ENCODE results near the gene FAM53A.
"Not testable (repeated sequence)": the region's sequence is repeated elsewhere in the genome, so short reads cannot be mapped to it uniquely, and the experiment has no call there.

Gene FAM53A

DNA sequence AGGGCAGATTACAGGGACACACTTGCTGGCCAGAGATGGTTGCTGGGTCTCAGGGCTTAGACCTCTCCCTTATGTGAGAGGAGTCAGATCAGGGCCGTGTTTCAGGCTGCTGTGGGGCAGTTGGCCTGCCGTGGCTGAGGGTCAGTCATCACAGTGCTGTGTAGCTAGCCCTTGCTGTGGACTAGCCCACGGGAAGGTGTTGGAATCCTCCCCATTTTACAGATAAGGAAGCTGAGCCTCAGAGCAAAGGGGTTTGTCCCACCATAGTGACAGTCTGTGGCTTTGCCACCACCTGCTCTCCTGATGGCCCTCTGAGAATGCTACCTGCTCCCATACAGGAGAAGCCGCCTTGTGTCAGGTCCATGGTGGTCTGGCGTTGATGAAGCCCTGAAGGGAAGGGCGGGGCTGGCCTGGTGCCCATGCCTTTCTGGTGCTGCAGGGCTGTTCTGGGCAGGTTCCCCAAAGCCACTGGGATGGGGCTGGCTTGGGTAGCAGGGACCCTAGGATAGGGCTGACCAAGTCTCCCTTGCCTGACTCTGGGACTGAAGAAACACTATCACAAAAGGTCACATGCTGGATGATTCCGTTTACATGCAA lies 2.4 kb upstream of the FAM53A start:
- DNase-seq (ENCODE audit: low read depth in 2 of 2) = no peak

DNA sequence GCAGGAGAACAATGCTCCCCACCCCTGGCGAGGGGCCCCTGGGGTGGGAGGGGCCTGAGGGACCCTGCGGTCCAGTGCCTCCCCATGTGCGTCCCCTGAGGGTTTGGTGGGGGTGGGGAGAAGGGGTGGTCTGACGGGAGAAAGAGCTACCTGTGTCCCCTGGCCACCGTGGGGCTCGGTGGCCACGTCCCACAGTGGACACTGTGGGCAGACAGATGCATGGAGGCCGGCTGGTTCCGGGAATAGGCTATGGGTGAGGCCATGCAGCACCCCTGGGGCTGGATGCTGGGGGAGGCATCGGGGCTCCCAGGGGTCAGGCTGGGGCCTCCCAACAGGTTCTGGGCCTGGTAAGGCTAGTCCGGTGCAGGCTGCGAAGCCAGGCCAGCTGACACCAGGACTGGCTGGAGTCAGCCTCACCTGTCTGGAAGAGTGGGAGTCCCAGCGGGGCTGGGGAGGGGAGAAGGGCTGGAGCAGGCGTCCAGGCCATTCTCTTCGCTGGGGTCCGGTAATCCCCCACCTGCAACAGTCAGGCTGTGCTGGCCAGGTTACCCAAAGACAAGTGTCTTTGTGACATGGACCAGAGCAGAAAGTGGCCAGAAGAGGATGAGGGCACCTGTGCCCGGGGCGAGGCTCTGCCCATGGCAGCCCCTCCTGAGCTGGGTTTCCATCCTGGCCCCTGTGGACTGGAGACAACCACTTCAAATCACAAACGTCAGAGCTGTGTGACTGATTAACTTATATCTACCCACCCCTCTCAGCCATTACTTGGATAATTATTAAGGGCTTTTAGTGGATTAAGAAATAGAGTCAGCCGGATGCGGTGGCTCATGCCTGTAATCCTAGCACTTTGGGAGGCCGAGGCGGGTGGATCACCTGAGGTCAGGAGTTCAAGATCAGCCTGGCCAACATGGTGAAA lies 1.4 kb upstream of the FAM53A start:
- no peak for DNase-seq (ENCODE audit: low read depth in 2 of 2)

DNA sequence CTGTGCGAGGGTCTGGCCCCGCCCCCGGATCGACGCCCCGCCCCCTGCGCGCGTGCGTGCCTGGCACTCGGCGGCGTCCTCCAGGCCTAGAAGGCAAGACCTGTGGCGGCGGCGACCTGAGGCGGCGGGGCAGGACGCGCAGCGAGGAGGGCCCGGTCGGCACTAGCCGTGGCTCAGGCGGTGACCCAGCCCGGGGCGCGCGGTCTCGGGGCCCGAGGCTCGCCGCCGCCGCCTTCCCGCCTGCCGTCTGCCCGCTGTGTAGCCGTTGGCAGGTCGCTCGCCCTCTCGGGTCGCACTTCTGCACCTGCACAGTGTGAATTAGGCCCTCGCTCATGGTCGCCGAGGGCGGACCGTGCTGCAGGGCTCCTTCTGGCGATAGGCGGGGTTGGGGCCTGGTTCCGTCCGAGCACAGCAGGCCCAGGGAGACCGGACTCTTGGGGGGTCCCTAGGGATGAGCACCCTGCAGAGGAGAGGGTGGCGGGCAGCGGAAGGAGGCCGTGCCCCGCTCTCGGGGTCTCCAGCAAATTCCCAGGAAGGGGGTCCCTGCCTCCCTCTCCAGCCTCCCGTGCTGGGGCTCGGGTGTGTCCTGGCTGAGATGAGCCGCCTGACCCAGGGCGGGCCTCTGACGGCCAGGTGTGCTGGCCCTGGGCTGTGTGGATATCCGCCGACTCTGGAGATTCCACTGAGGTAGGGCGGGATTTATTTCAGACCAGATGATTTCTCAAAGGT lies 557 bp upstream of the FAM53A start:
- DNase-seq (ENCODE audit: low read depth in 2 of 2) = peak in 1 of 2 donors; percentile 98

- no peak for DNase-seq (ENCODE audit: low read depth in 2 of 2)
Observed at GRCh38 chr4:1683261-1683735, 815 bp downstream of the FAM53A start.

DNA sequence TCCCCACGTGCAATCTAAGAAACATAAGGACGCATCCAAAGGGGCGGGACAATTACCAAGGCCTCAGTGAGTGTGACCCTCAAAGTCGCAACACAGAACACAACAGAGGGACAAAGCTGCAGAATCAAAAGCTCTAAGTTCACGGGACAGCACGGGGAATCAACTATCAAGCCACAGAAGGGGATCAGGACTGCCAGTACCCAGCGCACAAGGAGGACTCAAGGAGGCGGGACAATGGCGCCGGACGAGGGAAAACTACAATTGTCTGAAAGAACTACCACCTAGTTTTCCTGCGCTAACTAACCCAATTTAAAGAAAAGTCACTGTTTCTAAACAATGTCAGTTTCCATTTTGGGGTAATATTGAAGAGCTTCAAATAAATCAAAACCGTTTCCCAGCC lies 1.3 kb downstream of the FAM53A start:
- no peak for DNase-seq (ENCODE audit: low read depth in 2 of 2)

DNA sequence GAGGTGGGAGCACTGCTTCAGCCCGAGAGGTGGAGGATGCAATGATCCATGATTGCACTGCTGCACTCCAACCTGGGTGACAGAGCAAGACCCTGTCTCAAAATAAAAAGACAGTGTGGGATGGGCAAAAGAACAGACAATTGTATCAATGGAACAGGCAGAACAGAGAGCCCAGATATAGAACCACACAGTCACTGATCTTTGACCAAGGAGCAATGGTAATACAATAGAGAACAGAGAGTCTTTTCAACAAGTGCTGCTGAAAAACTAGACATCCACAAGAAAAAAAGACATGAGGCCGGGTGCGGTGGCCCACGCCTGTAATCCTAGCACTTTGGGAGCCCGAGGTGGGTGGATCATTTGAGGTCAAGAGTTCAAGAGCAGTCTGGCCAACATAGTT lies 5.9 kb downstream of the FAM53A start:
- DNase-seq (ENCODE audit: low read depth in 2 of 2) = no peak

- no peak for DNase-seq (ENCODE audit: low read depth in 2 of 2)
Observed at GRCh38 chr4:1676605-1677525, 7.2 kb downstream of the FAM53A start.

DNA sequence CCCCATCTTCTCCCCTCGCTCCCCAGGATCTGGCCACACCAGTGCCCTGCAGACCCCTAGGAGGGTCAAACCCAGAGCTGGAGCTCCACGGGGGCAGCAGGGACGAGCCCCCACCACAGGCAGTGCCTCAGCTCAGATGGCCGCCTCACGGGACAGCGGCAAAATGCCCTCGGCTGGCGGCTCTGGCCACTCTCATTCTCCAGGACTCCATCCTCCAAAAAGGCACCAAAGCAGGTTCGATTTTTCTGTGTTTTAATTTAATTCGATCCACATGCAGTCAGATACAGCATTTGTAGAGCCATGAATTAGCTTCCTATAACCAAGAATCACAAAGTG lies 8.3 kb downstream of the FAM53A start:
- DNase-seq (ENCODE audit: low read depth in 2 of 2) = no peak

- DNase-seq (ENCODE audit: low read depth in 2 of 2) = no peak
Observed at GRCh38 chr4:1675136-1675801, 8.8 kb downstream of the FAM53A start.

DNA sequence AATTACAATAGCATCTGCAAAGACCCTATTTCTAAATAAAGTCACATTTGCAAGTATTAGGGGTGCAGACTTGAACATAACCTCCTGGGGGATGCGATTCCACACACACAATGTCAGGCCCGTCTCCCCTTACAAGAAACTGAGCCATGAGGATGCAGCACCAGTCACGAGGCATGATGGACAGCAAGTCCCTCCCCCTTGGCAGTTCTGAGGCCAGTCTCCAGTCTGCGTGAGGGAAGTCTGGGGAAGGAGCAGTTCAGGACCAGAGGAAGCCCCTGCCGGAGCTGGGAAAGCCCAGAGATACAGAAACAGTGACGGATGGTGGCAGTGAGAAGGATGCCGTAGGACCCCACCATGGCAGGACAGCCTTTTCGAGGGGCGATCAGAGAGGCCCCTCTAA lies 9.4 kb downstream of the FAM53A start:
- DNase-seq (ENCODE audit: low read depth in 2 of 2) = no peak

DNA sequence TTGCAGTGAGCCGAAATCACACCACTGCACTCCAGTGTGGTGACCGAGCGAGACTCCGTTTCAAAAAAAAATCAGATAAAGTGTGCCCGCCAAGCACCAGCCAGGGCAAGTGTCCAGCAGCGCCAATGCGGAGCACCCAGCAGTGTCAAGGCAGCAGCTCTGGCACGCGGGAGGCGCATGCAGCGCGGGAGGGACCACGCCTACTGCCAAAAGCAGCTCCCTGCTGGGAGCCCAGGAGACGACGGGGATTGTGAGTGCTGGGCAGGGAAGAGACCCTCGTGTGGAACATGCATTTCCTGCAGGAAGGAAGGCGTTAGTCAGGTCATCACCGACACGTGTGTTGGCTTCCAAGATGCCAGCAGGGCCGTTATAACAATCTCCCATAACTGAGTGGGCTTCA lies 10.4 kb downstream of the FAM53A start:
- DNase-seq (ENCODE audit: low read depth in 2 of 2) = no peak

DNA sequence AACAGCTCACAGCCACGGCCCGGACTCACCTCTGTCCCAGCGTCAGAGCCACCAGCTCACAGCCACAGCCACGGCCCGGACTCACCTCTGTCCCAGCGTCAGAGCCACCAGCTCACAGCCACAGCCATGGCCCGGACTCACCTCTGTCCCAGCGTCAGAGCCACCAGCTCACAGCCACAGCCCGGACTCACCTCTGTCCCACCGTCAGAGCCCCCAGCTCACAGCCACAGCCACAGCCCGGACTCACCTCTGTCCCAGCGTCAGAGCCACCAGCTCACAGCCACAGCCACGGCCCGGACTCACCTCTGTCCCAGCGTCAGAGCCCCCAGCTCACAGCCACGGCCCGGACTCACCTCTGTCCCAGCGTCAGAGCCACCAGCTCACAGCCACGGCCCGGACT lies 13.1 kb downstream of the FAM53A start:
- not testable (repeated sequence) for DNase-seq (ENCODE audit: low read depth in 2 of 2)

DNA sequence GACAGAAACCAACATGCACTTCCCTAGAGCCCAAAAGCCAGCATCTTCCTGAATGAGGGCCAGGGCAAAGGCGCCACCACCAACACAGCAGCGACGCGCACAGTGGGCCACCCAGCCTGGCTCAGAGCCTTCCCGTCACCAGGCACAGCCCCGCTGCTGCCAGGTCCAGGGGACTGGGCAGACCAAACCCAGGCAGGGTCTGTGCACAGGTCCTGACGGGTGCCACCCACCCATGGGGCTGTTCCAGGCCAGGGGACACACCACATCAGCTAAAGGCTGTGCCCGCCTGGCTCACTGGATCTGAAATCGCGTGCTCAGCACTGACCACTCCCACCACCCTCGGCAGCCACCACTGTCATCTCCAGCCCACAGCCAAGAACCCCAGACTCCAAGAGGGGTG lies 13.8 kb downstream of the FAM53A start:
- DNase-seq (ENCODE audit: low read depth in 2 of 2) = no peak

DNA sequence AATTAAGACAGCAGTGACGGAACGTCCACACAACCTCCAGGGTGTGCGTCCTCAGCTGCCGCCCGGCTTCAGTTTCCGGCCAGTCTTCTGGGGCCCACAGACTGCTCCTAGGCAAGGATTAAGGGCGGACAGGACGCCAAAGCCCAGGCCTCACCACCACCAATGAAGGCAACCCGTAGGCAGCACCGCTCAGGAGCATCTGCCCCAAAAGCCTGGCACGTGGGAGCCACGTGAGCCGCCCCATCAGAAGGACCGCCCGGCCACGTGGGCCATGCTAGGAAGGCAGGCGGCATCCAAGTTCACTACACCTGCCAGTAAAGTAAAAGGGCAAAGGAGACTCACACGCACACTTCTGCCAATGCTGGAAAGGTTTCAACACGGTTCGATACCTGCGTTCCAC lies 14.3 kb downstream of the FAM53A start:
- no peak for DNase-seq (ENCODE audit: low read depth in 2 of 2)

DNA sequence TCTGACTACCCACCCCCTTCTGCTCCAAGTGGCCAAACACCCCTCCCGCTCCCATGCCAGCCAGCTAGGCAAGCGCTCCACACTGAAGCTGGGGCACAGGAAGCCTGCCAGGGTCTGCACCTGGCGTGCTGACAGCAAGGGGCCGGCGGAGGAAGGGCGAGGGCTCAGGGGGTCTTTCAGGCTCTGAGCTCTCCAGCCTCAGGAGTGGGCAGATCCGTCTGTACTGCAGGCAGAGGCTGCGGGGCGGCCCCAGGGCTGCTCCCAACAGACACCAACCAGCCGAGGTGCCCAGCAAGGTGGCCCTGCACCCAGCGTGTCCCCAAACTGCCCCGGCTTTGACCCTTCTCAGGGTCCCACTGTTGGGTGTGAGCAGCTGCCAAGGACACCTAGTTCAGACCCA lies 14.8 kb downstream of the FAM53A start:
- no peak for DNase-seq (ENCODE audit: low read depth in 2 of 2)

GRCh38 chr4:1668488-1668840 lies 15.6 kb downstream of the FAM53A start:
- DNase-seq (ENCODE audit: low read depth in 2 of 2) = no peak

DNA sequence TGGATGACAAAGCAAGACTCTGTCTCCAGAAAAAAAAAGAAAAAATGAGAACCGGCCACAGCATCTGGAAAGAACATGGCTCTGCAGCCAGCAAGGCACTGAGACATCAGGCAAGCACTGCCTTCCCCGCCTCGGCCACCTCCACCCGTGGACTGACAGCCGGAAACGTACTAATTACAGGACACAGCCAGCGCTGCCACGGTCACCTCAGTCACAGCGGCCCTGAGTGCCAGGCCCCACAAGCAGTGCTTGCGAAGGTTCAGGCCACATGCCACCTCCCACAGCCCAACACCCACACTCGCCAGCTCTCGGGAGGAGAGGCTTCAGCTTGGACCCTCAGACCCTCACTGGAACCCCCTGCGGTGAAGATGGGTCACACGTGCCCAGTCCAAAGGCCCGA lies 16.8 kb downstream of the FAM53A start:
- DNase-seq (ENCODE audit: low read depth in 2 of 2) = no peak

DNA sequence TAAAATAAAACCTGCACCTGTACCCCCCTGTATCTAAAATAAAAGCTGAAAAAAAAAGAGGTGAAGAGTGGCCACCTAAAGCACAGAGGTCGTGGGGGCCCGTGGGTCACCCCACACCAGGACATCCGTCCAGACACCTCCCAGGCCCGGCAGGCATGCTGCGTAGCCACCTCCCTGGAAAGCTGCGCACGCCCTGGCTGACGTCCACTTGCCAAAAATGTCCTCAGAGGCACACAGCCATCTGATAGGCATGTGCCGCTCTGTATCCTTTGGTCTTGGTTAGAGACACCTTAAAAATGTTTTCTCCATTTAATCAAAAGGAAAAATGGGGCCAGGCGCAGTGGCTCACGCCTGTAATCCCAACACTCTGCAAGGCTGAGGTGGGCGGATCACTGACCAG lies 17.7 kb downstream of the FAM53A start:
- DNase-seq (ENCODE audit: low read depth in 2 of 2) = no peak

- DNase-seq (ENCODE audit: low read depth in 2 of 2) = no peak
Observed at GRCh38 chr4:1664141-1664540, 20.0 kb downstream of the FAM53A start.

- no peak for DNase-seq (ENCODE audit: low read depth in 2 of 2)
Observed at GRCh38 chr4:1663549-1663948, 20.6 kb downstream of the FAM53A start.

- DNase-seq (ENCODE audit: low read depth in 2 of 2) = no peak
Observed at GRCh38 chr4:1661695-1662094, 22.4 kb downstream of the FAM53A start.
